HS-5 (cell line): Measurements from ENCODE around the gene DCC.

Experiments used
- DNase-seq: peaks from one replicate; pipeline ENCODE4 v3.0.0-alpha.2; 2012; ENCODE audit warnings: low read depth

Gene DCC

GRCh38 chr18:53225567-53226325, 885.7 kb downstream of the DCC start:
- DNase-seq: no peak

GRCh38 chr18:53234610-53235009, 894.6 kb downstream of the DCC start:
- no peak for DNase-seq

GRCh38 chr18:53241161-53241560, 901.2 kb downstream of the DCC start:
- DNase-seq: no peak

- no peak for DNase-seq
Measured at GRCh38 chr18:53253789-53254188, 913.8 kb downstream of the DCC start.

- DNase-seq: no peak
Measured at GRCh38 chr18:53254265-53254664, 914.3 kb downstream of the DCC start.

- DNase-seq: no peak
Measured at GRCh38 chr18:53261241-53261640, 921.2 kb downstream of the DCC start.

GRCh38 chr18:53266850-53267249, 926.9 kb downstream of the DCC start:
- DNase-seq: no peak

GRCh38 chr18:53268455-53268854, 928.5 kb downstream of the DCC start:
- DNase-seq: no peak

- no peak for DNase-seq
Measured at GRCh38 chr18:53281406-53281805, 941.4 kb downstream of the DCC start.

- DNase-seq: no peak
Measured at GRCh38 chr18:53283708-53284107, 943.7 kb downstream of the DCC start.

GRCh38 chr18:53305461-53305860, 965.5 kb downstream of the DCC start:
- no peak for DNase-seq

GRCh38 chr18:53319628-53320027, 979.6 kb downstream of the DCC start:
- no peak for DNase-seq

GRCh38 chr18:53322163-53322562, 982.2 kb downstream of the DCC start:
- DNase-seq: no peak

GRCh38 chr18:53324353-53324752, 984.4 kb downstream of the DCC start:
- DNase-seq: no peak

GRCh38 chr18:53360501-53361443, 1020.8 kb downstream of the DCC start:
- no peak for DNase-seq

- DNase-seq: no peak
Measured at GRCh38 chr18:53375621-53376020, 1035.6 kb downstream of the DCC start.

GRCh38 chr18:53380063-53380639, 1040.2 kb downstream of the DCC start:
- DNase-seq: peak; percentile 0

- no peak for DNase-seq
Measured at GRCh38 chr18:53382870-53383269, 1042.9 kb downstream of the DCC start.

GRCh38 chr18:53385889-53386288, 1045.9 kb downstream of the DCC start:
- no peak for DNase-seq

GRCh38 chr18:53387581-53387980, 1047.6 kb downstream of the DCC start:
- DNase-seq: no peak

GRCh38 chr18:53402670-53403069, 1062.7 kb downstream of the DCC start:
- DNase-seq: no peak

- no peak for DNase-seq
Measured at GRCh38 chr18:53408271-53408670, 1068.3 kb downstream of the DCC start.

- DNase-seq: no peak
Measured at GRCh38 chr18:53411511-53411910, 1071.5 kb downstream of the DCC start.
